ENCODE results near the gene BTBD9.

GRCh38 chr6:38495518-38495917, 144.2 kb downstream of the BTBD9 start:
- TF ChIP-seq RAD21 (CRISPR knock-in tag; IDR thresholded peaks at IDR 0.05): no peak
- no peak for TF ChIP-seq SIN3B (IDR thresholded peaks at IDR 0.05; ENCODE audit: low read length)
- no peak for TF ChIP-seq SMC3 (IDR thresholded peaks at IDR 0.05; ENCODE audit: low read length)
- no peak for TF ChIP-seq ZNF564 (CRISPR knock-in tag; IDR thresholded peaks at IDR 0.05)
- no peak for TF ChIP-seq TBX2 (CRISPR knock-in tag; IDR thresholded peaks at IDR 0.05; ENCODE audit: borderline replicate concordance)
- TF ChIP-seq, protein P1, sequence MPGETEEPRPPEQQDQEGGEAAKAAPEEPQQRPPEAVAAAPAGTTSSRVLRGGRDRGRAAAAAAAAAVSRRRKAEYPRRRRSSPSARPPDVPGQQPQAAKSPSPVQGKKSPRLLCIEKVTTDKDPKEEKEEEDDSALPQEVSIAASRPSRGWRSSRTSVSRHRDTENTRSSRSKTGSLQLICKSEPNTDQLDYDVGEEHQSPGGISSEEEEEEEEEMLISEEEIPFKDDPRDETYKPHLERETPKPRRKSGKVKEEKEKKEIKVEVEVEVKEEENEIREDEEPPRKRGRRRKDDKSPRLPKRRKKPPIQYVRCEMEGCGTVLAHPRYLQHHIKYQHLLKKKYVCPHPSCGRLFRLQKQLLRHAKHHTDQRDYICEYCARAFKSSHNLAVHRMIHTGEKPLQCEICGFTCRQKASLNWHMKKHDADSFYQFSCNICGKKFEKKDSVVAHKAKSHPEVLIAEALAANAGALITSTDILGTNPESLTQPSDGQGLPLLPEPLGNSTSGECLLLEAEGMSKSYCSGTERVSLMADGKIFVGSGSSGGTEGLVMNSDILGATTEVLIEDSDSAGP (CRISPR knock-in tag; IDR thresholded peaks at IDR 0.05; ENCODE audit: borderline replicate concordance): no peak
- TF ChIP-seq TP53 (CRISPR knock-in tag; conservative IDR thresholded peaks at IDR 0.05): no peak
- TF ChIP-seq RAD51 (IDR thresholded peaks at IDR 0.05; ENCODE audit: borderline replicate concordance): no peak
- TF ChIP-seq ZNF546 (CRISPR knock-in tag; conservative IDR thresholded peaks at IDR 0.05): no peak
- no peak for TF ChIP-seq PCBP1 (IDR thresholded peaks at IDR 0.05; ENCODE audit: borderline replicate concordance, low read depth, low read length)
- no peak for TF ChIP-seq MXI1 (IDR thresholded peaks at IDR 0.05; ENCODE audit: borderline replicate concordance, low read depth, low read length)
- no peak for TF ChIP-seq POLR2A (IDR thresholded peaks at IDR 0.05; ENCODE audit: insufficient read depth in 1 of 2, low read depth in 2 of 2, low read length in 2 of 2)
- TF ChIP-seq TAF1 (CRISPR knock-in tag; IDR thresholded peaks at IDR 0.05): no peak
